ENCODE results near the gene F10.

- TF ChIP-seq, protein P1, sequence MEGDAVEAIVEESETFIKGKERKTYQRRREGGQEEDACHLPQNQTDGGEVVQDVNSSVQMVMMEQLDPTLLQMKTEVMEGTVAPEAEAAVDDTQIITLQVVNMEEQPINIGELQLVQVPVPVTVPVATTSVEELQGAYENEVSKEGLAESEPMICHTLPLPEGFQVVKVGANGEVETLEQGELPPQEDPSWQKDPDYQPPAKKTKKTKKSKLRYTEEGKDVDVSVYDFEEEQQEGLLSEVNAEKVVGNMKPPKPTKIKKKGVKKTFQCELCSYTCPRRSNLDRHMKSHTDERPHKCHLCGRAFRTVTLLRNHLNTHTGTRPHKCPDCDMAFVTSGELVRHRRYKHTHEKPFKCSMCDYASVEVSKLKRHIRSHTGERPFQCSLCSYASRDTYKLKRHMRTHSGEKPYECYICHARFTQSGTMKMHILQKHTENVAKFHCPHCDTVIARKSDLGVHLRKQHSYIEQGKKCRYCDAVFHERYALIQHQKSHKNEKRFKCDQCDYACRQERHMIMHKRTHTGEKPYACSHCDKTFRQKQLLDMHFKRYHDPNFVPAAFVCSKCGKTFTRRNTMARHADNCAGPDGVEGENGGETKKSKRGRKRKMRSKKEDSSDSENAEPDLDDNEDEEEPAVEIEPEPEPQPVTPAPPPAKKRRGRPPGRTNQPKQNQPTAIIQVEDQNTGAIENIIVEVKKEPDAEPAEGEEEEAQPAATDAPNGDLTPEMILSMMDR (IDR thresholded peaks at IDR 0.05; ENCODE audit: insufficient read depth, low read length, poor library complexity, severe bottlenecking): no peak
- no peak for TF ChIP-seq EZH2phosphoT487 (conservative IDR thresholded peaks at IDR 0.05; ENCODE audit: low read length)
Observed at GRCh38 chr13:113148407-113148806, 25.8 kb downstream of the F10 start.
